Liver (tissue), 2 donors: ENCODE results near the gene SLC12A8.

Source experiments
- CTCF ChIP-seq: fragments of 150-350 bp; IDR thresholded peaks from 2 replicates; pipeline ENCODE4 v1.5.1; 2017; ENCODE audit warnings: improper control_type of control experiment, low read depth, low read length; ENCODE audit not compliant: missing input control
- REST ChIP-seq: IDR thresholded peaks from 2 replicates; pipeline ENCODE4 v1.6.1; 2016; ENCODE audit warnings: antibody characterized with exemption, mild to moderate bottlenecking
- donor health status: healthy.

GRCh38 chr3:125132815-125133214 lies 79.7 kb downstream of the SLC12A8 start:
- TF ChIP-seq CTCF (no peak), REST (no peak)
